HG03064 (cell line): ENCODE results near the gene ATF7IP.
A peak's percentile ranks its signal among the peaks of the same experiment; 100 is the strongest.
"Not testable (repeated sequence)": the region's sequence is repeated elsewhere in the genome, so short reads cannot be mapped to it uniquely, and the experiment has no call there.

Experiments
- ATAC-seq: cut with Tn5 transposase; IDR thresholded peaks from one replicate; pipeline ENCODE4 v1.9.1; 2021; ENCODE audit warnings: low read depth; ENCODE audit not compliant: unreplicated experiment

ATF7IP gene

GRCh38 chr12:14365294-14366208, at the start of gene ATF7IP:
TSS of gene ATF7IP (plus strand) at chr12:14365682. CDS start at chr12:14423916, 58,234 bp downstream.
- peak; percentile 55 for ATAC-seq

- no peak for ATAC-seq
Observed at GRCh38 chr12:14317362-14318146, 47.9 kb upstream of the ATF7IP start.

- not testable (repeated sequence) for ATAC-seq
Observed at GRCh38 chr12:14319704-14320427, 45.6 kb upstream of the ATF7IP start.

GRCh38 chr12:14322403-14322802, 43.1 kb upstream of the ATF7IP start:
- ATAC-seq: no peak

GRCh38 chr12:14325716-14326343, 39.7 kb upstream of the ATF7IP start:
- ATAC-seq: no peak

- no peak for ATAC-seq
Observed at GRCh38 chr12:14326699-14327098, 38.8 kb upstream of the ATF7IP start.

- ATAC-seq: no peak
Observed at GRCh38 chr12:14327711-14328110, 37.8 kb upstream of the ATF7IP start.

GRCh38 chr12:14332482-14332881, 33.0 kb upstream of the ATF7IP start:
- no peak for ATAC-seq

- no peak for ATAC-seq
Observed at GRCh38 chr12:14340371-14340770, 25.1 kb upstream of the ATF7IP start.

GRCh38 chr12:14351524-14351923, 14.0 kb upstream of the ATF7IP start:
- ATAC-seq: not testable (repeated sequence)

- ATAC-seq: not testable (repeated sequence)
Observed at GRCh38 chr12:14352066-14352465, 13.4 kb upstream of the ATF7IP start.

GRCh38 chr12:14354665-14355064, 10.8 kb upstream of the ATF7IP start:
- not testable (repeated sequence) for ATAC-seq

GRCh38 chr12:14356147-14356546, 9.3 kb upstream of the ATF7IP start:
- ATAC-seq: no peak

- ATAC-seq: no peak
Observed at GRCh38 chr12:14357486-14357885, 8.0 kb upstream of the ATF7IP start.

GRCh38 chr12:14362352-14362751, 3.1 kb upstream of the ATF7IP start:
- no peak for ATAC-seq

GRCh38 chr12:14364583-14365271, 755 bp upstream of the ATF7IP start:
- ATAC-seq: no peak

- no peak for ATAC-seq
Observed at GRCh38 chr12:14366209-14367039, 942 bp downstream of the ATF7IP start.

- peak; percentile 39 for ATAC-seq
Observed at GRCh38 chr12:14367040-14367661, 1.7 kb downstream of the ATF7IP start.
